22Rv1 (cell line): ENCODE results near the gene GRM7.

ENCODE experiments used
- H3K27ac ChIP-seq: fragments of 450-650 bp; 2 replicates; pipeline ENCODE4 v1.5.1; 2017
- ZFX ChIP-seq: fragments of 450-650 bp; IDR thresholded peaks from 2 replicates; pipeline ENCODE4 v1.6.1; 2017; ENCODE audit warnings: antibody characterized with exemption, borderline replicate concordance
- TF ChIP-seq, protein P1 (sequence below): fragments of 450-650 bp; IDR thresholded peaks from 2 replicates; pipeline ENCODE4 v1.5.1; 2017; ENCODE audit warnings: mild to moderate bottlenecking

The GRM7 gene

DNA sequence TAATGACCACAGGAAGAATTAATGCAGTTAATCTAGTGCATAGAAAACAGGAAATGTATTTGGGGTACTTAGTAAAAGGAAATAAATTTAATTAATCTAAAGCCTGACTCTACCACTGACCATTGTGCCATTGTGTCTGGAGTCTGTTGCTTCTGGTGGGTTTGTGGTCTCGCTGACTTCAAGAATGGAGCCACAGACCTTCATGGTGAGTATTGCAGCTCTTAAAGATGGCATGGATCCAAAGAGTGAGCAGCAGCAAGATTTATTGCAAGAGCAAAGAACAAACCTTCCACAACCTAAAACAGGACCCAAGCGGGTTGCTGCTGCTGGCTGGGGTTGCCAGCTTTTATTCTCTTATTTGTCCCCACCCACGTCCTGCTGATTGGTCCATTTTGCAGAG lies 929.2 kb downstream of the GRM7 start:
- TF ChIP-seq, protein P1, sequence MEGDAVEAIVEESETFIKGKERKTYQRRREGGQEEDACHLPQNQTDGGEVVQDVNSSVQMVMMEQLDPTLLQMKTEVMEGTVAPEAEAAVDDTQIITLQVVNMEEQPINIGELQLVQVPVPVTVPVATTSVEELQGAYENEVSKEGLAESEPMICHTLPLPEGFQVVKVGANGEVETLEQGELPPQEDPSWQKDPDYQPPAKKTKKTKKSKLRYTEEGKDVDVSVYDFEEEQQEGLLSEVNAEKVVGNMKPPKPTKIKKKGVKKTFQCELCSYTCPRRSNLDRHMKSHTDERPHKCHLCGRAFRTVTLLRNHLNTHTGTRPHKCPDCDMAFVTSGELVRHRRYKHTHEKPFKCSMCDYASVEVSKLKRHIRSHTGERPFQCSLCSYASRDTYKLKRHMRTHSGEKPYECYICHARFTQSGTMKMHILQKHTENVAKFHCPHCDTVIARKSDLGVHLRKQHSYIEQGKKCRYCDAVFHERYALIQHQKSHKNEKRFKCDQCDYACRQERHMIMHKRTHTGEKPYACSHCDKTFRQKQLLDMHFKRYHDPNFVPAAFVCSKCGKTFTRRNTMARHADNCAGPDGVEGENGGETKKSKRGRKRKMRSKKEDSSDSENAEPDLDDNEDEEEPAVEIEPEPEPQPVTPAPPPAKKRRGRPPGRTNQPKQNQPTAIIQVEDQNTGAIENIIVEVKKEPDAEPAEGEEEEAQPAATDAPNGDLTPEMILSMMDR, result no peak
- no peak for TF ChIP-seq ZFX
- H3K27ac ChIP-seq, result no peak overlapping the region
